PC-9 (cell line): ENCODE data around the gene KIF6. TPM values are rescaled to one million over a fixed set of nuclear protein-coding genes. Genes with fewer than 3 reads are reported as not detected.

Experiments
- BruUV-seq: library from RNA; stranded (reverse); fragments of 400-500 nt; replicated peaks from 2 replicates; lab custom pipeline; 2021; lab: Mats Ljungman, UMichigan
- CTCF ChIA-PET: fragments of 300-600 bp; sonication (Branson Sonifier 250); formaldehyde crosslinking; loops from one replicate; lab custom pipeline; 2022; ENCODE audit warnings: antibody characterized with exemption; lab: Charles Lee
- POLR2A ChIA-PET: fragments of 300-600 bp; sonication (Branson Sonifier 250); formaldehyde crosslinking; loops from one replicate; lab custom pipeline; 2022; ENCODE audit warnings: antibody characterized with exemption; ENCODE audit not compliant: unreplicated experiment; lab: Charles Lee
- DNase-seq, 2 experiments: peaks; one replicate each; pipeline versions ENCODE4 v3.0.0 to v3.0.0-alpha.2; 2015 to 2022; ENCODE audit warnings: mixed read lengths in 1 of 2
- H2AFZ ChIP-seq: fragments of 200-600 bp; sonication (generic); 2 replicates; pipeline ENCODE4 v1.8.1; 2017; ENCODE audit warnings: antibody characterized with exemption
- H3F3A ChIP-seq: fragments of 200-600 bp; sonication (generic); 2 replicates; pipeline ENCODE4 v1.8.1; 2017; ENCODE audit warnings: antibody characterized with exemption, mild to moderate bottlenecking, low read depth; ENCODE audit not compliant: insufficient read depth
- H3K27ac ChIP-seq: fragments of 200-600 bp; sonication (generic); 2 replicates; pipeline ENCODE4 v1.6.1; 2016; ENCODE audit warnings: mixed run types
- H3K27me3 ChIP-seq: fragments of 200-600 bp; sonication (generic); 2 replicates; pipeline ENCODE4 v1.6.1; 2016; ENCODE audit warnings: low read depth, mixed run types; ENCODE audit not compliant: insufficient read depth
- H3K36me3 ChIP-seq: fragments of 200-600 bp; sonication (generic); 2 replicates; pipeline ENCODE4 v1.6.1; 2016; ENCODE audit warnings: low read depth, mixed run types
- H3K4me1 ChIP-seq: fragments of 200-600 bp; sonication (generic); replicated peaks from 2 replicates; pipeline ENCODE4 v1.6.1; 2016; ENCODE audit warnings: mixed run types; ENCODE audit not compliant: insufficient read depth
- H3K4me2 ChIP-seq: fragments of 200-600 bp; sonication (generic); 2 replicates; pipeline ENCODE4 v1.6.1; 2017; ENCODE audit warnings: mixed run types
- H3K4me3 ChIP-seq: fragments of 200-600 bp; sonication (generic); 2 replicates; pipeline ENCODE4 v1.6.1; 2016; ENCODE audit warnings: mixed run types
- H3K79me2 ChIP-seq: fragments of 200-600 bp; sonication (generic); 2 replicates; pipeline ENCODE4 v1.6.1; 2017; ENCODE audit warnings: low read depth, mixed run types
- H3K9me2 ChIP-seq: fragments of 200-600 bp; sonication (generic); 2 replicates; pipeline ENCODE4 v1.8.1; 2017; ENCODE audit warnings: mild to moderate bottlenecking; ENCODE audit not compliant: insufficient read depth
- H3K9me3 ChIP-seq: fragments of 200-600 bp; sonication (generic); 2 replicates; pipeline ENCODE4 v1.8.1; 2016; ENCODE audit warnings: low read depth; ENCODE audit not compliant: insufficient read depth
- H4K20me1 ChIP-seq: fragments of 200-600 bp; sonication (generic); 2 replicates; pipeline ENCODE4 v1.8.1; 2017; ENCODE audit not compliant: insufficient read depth
- EZH2 ChIP-seq: fragments of 200-600 bp; sonication (generic); IDR thresholded peaks from 2 replicates; pipeline ENCODE4 v1.8.0; 2017; ENCODE audit warnings: antibody characterized with exemption, low read depth
- intact Hi-C: fragments of 100-400 bp; cut with micrococcal nuclease; formaldehyde crosslinking; loops from one replicate; pipeline ENCODE4 v1.10.0; 2022; ENCODE audit not compliant: unreplicated experiment
- total RNA-seq: library from RNA; stranded (reverse); gene quantifications from 2 replicates; pipeline ENCODE4 v1.2.3, GENCODE V29; 2021
- TF ChIP-seq, protein P1 (sequence below): fragments of 200-600 bp; sonication (generic); conservative IDR thresholded peaks from 2 replicates; pipeline ENCODE4 v1.6.1; 2017; ENCODE audit warnings: mixed run types, antibody characterized with exemption, mild to moderate bottlenecking, moderate library complexity

KIF6 gene
- total RNA-seq, 1 experiment from 2014 or later = not detected

DNA sequence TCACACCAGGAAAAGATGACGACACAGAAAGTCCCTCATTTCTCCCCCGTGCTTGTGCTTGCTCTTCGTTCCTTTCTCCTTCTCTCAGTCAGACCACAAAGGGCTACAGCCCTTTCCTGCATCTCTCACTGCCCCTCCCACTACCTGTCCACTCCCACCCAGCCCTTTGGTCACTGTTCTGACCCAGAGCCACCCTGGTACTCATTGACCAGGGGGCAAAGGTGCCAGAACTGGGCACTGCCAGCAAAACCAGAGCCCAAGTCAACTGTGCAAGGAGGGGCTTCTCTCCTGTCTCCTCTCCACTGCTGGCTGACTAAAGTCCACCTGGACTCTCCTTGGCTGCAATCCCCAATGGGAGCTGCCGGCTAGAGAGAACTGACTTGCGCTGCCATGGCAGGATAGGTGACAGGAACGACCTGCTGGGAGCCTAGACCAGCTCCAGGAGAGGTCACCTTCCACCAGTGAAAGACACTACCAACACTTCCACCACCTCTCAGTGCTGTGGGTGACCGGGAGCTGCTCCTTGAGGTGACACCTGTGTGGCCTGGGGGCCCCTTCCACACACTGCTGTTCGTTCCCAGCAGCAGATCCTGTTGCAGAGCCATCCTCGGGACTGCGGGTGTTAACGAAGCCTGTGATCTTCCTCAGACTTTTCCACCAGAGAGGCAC is 443.8 kb downstream of the KIF6 start:
- Histone ChIP-seq H3K4me2 (peak overlapping the region; percentile 70), H3K27me3 (no peaks in the 10 kb centered on the region), H2AFZ (no peak overlapping the region), H3K36me3 (no peaks in the 10 kb centered on the region), H3K27ac (peak overlapping the region; percentile 94), H3F3A (peaks cover 10% of the 10 kb centered on the region), H3K4me3 (no peak overlapping the region), H3K4me1 (peaks cover 43% of the 10 kb centered on the region), H3K79me2 (no peaks in the 10 kb centered on the region), H3K9me3 (no peaks in the 10 kb centered on the region), H3K9me2 (no peaks in the 10 kb centered on the region), H4K20me1 (no peaks in the 10 kb centered on the region)
- no peak for TF ChIP-seq EZH2
- TF ChIP-seq, protein P1, sequence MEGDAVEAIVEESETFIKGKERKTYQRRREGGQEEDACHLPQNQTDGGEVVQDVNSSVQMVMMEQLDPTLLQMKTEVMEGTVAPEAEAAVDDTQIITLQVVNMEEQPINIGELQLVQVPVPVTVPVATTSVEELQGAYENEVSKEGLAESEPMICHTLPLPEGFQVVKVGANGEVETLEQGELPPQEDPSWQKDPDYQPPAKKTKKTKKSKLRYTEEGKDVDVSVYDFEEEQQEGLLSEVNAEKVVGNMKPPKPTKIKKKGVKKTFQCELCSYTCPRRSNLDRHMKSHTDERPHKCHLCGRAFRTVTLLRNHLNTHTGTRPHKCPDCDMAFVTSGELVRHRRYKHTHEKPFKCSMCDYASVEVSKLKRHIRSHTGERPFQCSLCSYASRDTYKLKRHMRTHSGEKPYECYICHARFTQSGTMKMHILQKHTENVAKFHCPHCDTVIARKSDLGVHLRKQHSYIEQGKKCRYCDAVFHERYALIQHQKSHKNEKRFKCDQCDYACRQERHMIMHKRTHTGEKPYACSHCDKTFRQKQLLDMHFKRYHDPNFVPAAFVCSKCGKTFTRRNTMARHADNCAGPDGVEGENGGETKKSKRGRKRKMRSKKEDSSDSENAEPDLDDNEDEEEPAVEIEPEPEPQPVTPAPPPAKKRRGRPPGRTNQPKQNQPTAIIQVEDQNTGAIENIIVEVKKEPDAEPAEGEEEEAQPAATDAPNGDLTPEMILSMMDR = no peak
- intact Hi-C loops = loop anchor here (5.0 kb wide), 1 partner anchor 54 kb away; the partner anchor contains the start of gene KCNK5
- CTCF ChIA-PET = no interaction called here
- BruUV-seq = no TSS peak
- POLR2A ChIA-PET = no interaction called here
- no peak for DNase-seq

DNA sequence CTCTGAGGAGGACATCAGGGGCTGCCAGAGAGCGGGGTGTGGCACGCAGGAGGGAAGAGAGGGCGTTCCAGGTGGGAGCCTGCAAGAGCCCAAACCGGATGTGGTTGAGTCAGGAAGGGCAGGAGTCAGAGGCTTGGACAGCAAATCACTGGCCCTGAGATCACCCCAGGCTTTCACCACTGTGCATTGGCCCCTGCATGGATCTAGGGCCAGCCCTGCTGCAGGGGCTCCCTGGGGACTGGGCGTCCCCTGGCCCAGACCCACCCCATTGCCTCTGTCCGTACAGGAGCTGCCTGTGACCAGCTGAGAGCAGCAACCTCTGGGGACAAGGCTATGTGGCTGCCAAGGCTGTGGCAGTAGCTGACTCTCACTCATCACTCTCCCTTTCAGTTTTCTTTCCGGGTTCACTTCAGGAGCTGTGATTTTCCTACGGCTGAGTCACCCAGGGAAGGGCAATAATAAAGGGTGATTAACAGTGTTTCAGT is 444.9 kb downstream of the KIF6 start:
- peak; percentile 82 to 95 for DNase-seq

More for the DNA sequence above, 444.9 kb downstream of the KIF6 start:
- H3F3A ChIP-seq = peaks cover 10% of the 10 kb centered on the region
- no TSS peak for BruUV-seq
- intact Hi-C loops = loop anchor here (1.0 to 5.0 kb wide), 2 partner anchors 53 to 77 kb away; partner anchors contain the start of gene KCNK5
- peak overlapping the region; percentile 9; the same call in 1 of the 2 replicates for H3K4me3 ChIP-seq
- peaks cover 43% of the 10 kb centered on the region for H3K4me1 ChIP-seq
- no peaks in the 10 kb centered on the region for H3K9me2 ChIP-seq
- H4K20me1 ChIP-seq = no peaks in the 10 kb centered on the region
- no peaks in the 10 kb centered on the region for H3K79me2 ChIP-seq
- peak overlapping the region; percentile 70 for H3K4me2 ChIP-seq
- no peaks in the 10 kb centered on the region for H3K36me3 ChIP-seq
- TF ChIP-seq, protein P1 = no peak
- no peak for TF ChIP-seq EZH2
- no peaks in the 10 kb centered on the region for H3K9me3 ChIP-seq
- no peak overlapping the region for H2AFZ ChIP-seq
- POLR2A ChIA-PET = interaction anchor here (0.5 to 0.9 kb wide), 5 partner anchors 49 to 1649 kb away, joined by 3 to 6 read pairs (median 5); no protein-coding TSS in a partner anchor
- peak overlapping the region; percentile 94 for H3K27ac ChIP-seq
- CTCF ChIA-PET = interaction anchor here (0.6 to 1.4 kb wide), 6 partner anchors 12 to 1459 kb away, joined by 3 to 11 read pairs (median 6); no protein-coding TSS in a partner anchor
- H3K27me3 ChIP-seq = no peaks in the 10 kb centered on the region

Other genes with a start within 250 kb of the KIF6 start
- gene DAAM2, start 67.0 kb upstream of the KIF6 start, total RNA-seq = not detected in 2 replicates
- not detected in 2 replicates for gene MOCS1, start 209.1 kb upstream of the KIF6 start, total RNA-seq